ENCODE data around the gene CALML4.

DNA sequence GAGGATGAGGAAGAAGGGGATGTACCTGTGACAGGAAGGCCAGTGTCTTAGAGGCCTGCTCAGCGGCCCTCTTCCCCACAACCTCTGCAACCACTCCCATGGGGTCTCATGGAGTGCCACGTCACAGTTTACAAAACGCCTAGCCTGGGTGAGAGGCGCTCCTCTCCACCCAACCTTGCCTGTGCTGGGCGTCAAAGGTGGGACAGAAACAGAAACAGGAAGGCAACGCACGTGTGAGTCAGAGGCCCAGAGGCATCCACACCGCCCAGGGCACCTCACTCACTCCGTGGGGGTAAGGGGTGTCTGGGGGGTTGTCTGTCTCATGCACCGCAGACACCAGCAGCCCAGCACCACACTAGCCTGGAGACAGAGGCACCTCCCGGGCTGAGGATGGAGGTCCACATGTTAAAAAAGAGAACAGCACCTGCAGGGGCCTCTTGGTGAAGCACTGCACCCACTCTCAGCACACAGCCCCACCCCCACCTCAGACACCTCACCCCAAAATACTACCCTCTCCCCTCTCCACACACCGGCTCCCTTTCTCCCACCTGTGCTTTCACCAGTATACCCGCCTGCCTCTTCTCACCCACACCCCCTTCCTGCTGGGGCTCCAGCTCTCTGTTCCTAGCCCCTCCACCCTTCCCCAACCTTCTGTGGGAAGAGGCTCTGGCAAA is 4.7 kb upstream of the CALML4 start:
- TF ChIP-seq POLR2AphosphoS5 (IDR thresholded peaks at IDR 0.05), result no peak
- TF ChIP-seq POLR2A (IDR thresholded peaks at IDR 0.05), result no peak
- TF ChIP-seq, protein P1, sequence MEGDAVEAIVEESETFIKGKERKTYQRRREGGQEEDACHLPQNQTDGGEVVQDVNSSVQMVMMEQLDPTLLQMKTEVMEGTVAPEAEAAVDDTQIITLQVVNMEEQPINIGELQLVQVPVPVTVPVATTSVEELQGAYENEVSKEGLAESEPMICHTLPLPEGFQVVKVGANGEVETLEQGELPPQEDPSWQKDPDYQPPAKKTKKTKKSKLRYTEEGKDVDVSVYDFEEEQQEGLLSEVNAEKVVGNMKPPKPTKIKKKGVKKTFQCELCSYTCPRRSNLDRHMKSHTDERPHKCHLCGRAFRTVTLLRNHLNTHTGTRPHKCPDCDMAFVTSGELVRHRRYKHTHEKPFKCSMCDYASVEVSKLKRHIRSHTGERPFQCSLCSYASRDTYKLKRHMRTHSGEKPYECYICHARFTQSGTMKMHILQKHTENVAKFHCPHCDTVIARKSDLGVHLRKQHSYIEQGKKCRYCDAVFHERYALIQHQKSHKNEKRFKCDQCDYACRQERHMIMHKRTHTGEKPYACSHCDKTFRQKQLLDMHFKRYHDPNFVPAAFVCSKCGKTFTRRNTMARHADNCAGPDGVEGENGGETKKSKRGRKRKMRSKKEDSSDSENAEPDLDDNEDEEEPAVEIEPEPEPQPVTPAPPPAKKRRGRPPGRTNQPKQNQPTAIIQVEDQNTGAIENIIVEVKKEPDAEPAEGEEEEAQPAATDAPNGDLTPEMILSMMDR (IDR thresholded peaks at IDR 0.05), result no peak

Measured in prostate gland (tissue), 2 donors.